GM23248 (cell line): ENCODE measurements around the gene ARHGDIB. TPM values are rescaled to one million over a fixed set of nuclear protein-coding genes. Genes with fewer than 3 reads are reported as not detected.

Experiments
- DNase-seq: peaks from one replicate; pipeline ENCODE4 v3.0.0-alpha.2; 2015
- H2AFZ ChIP-seq: fragments of 200-600 bp; sonication (generic); 2 replicates; pipeline ENCODE4 v1.6.1; 2016; ENCODE audit warnings: antibody characterized with exemption
- H3F3A ChIP-seq: fragments of 200-600 bp; sonication (generic); 2 replicates; pipeline ENCODE4 v1.6.1; 2016; ENCODE audit warnings: mild to moderate bottlenecking, antibody characterized with exemption, mixed run types; ENCODE audit not compliant: insufficient read depth
- H3K27ac ChIP-seq: fragments of 200-600 bp; sonication (generic); 2 replicates; pipeline ENCODE4 v1.5.1; 2016; ENCODE audit warnings: mild to moderate bottlenecking
- H3K27me3 ChIP-seq: fragments of 200-600 bp; sonication (generic); replicated peaks from 2 replicates; pipeline ENCODE4 v1.6.1; 2016; ENCODE audit warnings: mild to moderate bottlenecking; ENCODE audit not compliant: insufficient read depth
- H3K36me3 ChIP-seq: fragments of 200-600 bp; sonication (generic); 2 replicates; pipeline ENCODE4 v1.6.1; 2016; ENCODE audit warnings: low read depth, mild to moderate bottlenecking
- H3K4me1 ChIP-seq: fragments of 200-600 bp; sonication (generic); 2 replicates; pipeline ENCODE4 v1.6.1; 2016; ENCODE audit warnings: mild to moderate bottlenecking; ENCODE audit not compliant: insufficient read depth
- H3K4me2 ChIP-seq: fragments of 200-600 bp; sonication (generic); one replicate; pipeline ENCODE4 v1.6.1; 2016; ENCODE audit warnings: mild to moderate bottlenecking; ENCODE audit not compliant: unreplicated experiment
- H3K4me3 ChIP-seq: fragments of 200-600 bp; sonication (generic); 2 replicates; pipeline ENCODE4 v1.5.1; 2016; ENCODE audit warnings: mild to moderate bottlenecking
- H3K79me2 ChIP-seq: fragments of 200-600 bp; sonication (generic); 2 replicates; pipeline ENCODE4 v1.6.1; 2016; ENCODE audit warnings: mild to moderate bottlenecking; ENCODE audit not compliant: insufficient read depth
- H3K9ac ChIP-seq: fragments of 200-600 bp; sonication (generic); 2 replicates; pipeline ENCODE4 v1.6.1; 2016; ENCODE audit warnings: mild to moderate bottlenecking
- H3K9me2 ChIP-seq: fragments of 200-600 bp; sonication (generic); 2 replicates; pipeline ENCODE4 v1.6.1; 2016; ENCODE audit warnings: mixed run types, mild to moderate bottlenecking, moderate library complexity; ENCODE audit not compliant: insufficient read depth
- H3K9me3 ChIP-seq: fragments of 200-600 bp; sonication (generic); one replicate; pipeline ENCODE4 v1.6.1; 2017; ENCODE audit warnings: low read depth
- H4K20me1 ChIP-seq: fragments of 200-600 bp; sonication (generic); 2 replicates; pipeline ENCODE4 v1.6.0; 2016; ENCODE audit not compliant: insufficient read depth
- EZH2 ChIP-seq: fragments of 200-600 bp; sonication (generic); IDR thresholded peaks from 2 replicates; pipeline ENCODE4 v1.6.1; 2018; ENCODE audit warnings: antibody characterized with exemption, mild to moderate bottlenecking; ENCODE audit not compliant: insufficient read depth, poor library complexity, severe bottlenecking
- EZH2phosphoT487 ChIP-seq: fragments of 200-600 bp; sonication (generic); IDR thresholded peaks from 2 replicates; pipeline ENCODE4 v1.6.1; 2018; ENCODE audit warnings: antibody characterized with exemption, moderate library complexity, mild to moderate bottlenecking, low read depth; ENCODE audit not compliant: insufficient read depth
- WGBS, 2 experiments: methylation state at CpG; one replicate each; pipeline ENCODE4 v1.1.6; 2015 to 2017; ENCODE audit warnings: low lambda C conversion rate in 2 of 2, low coverage in 1 of 2; ENCODE audit errors: missing lambda C conversion rate in 2 of 2; 5-methylcytosine and 5-hydroxymethylcytosine counted together
- in situ Hi-C: fragments of 300-500 bp; cut with MboI; formaldehyde crosslinking; loops from 2 replicates; pipeline ENCODE4 v1.15.0; 2020
- polyA plus RNA-seq: library from polyadenylated mRNA; unstranded; fragments of >200 nt; fragmentation: Nextera tagmentation; extraction: Ambion mirVana; gene quantifications from 2 replicates; pipeline ENCODE4 v1.2.1, GENCODE V29; 2016
- total RNA-seq: library from RNA; depleted of rRNA; stranded (reverse); fragments of >200 nt; shearing (Covaris generic); gene quantifications from 2 replicates; pipeline ENCODE4 v1.2.3, GENCODE V29; 2014

The ARHGDIB gene
- total and polyA plus RNA-seq, 2 experiments from 2014 or later: 8.5 to 10.4 TPM

GRCh38 chr12:14989790-14990189 lies 28.4 kb upstream of the ARHGDIB start:
- Histone ChIP-seq H3K79me2 (no peaks in the 10 kb centered on the region), H3K4me2 (no peak overlapping the region), H2AFZ (no peak overlapping the region), H3K27ac (no peak overlapping the region), H3F3A (no peaks in the 10 kb centered on the region), H3K9me2 (no peaks in the 10 kb centered on the region), H3K27me3 (no peaks in the 10 kb centered on the region), H3K4me3 (no peak overlapping the region), H4K20me1 (no peaks in the 10 kb centered on the region), H3K4me1 (no peaks in the 10 kb centered on the region), H3K36me3 (no peaks in the 10 kb centered on the region), H3K9ac (no peak overlapping the region), H3K9me3 (no peaks in the 10 kb centered on the region)
- WGBS, 2 experiments: 81 to 82% methylated on average over 1 of the region's 1 CpG
- in situ Hi-C loops: no loop called here
- TF ChIP-seq EZH2 (no peak), EZH2phosphoT487 (no peak)
- DNase-seq: no peak

GRCh38 chr12:14988035-14988434 lies 26.6 kb upstream of the ARHGDIB start:
- no peak overlapping the region for H3K4me2 ChIP-seq
- in situ Hi-C loops: no loop called here

DNA sequence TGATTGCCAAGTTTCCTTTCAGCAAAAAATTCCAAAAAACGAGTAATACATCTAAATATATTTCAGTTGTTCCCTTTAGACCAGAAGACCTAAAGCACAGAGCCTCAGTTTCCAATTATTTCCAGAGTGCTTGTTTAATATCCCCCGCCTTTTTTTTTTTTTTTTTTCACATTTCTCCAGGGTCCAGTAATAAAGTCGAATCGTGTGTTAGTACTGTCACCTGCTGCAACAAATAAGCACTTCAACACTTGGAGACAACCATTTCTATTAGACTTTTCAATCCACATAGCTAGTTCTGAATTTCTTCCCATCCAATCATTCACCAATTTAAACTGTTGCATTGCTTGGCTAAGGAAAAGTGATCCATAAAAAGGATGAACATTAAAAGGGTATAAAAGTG lies 25.0 kb upstream of the ARHGDIB start:
- H3K4me3 ChIP-seq: no peak overlapping the region
- no peak overlapping the region for H3K4me2 ChIP-seq
- no peak for TF ChIP-seq EZH2phosphoT487
- TF ChIP-seq EZH2: no peak
- no peaks in the 10 kb centered on the region for H3K36me3 ChIP-seq
- H4K20me1 ChIP-seq: no peaks in the 10 kb centered on the region
- no peaks in the 10 kb centered on the region for H3K9me2 ChIP-seq
- H3K27me3 ChIP-seq: no peaks in the 10 kb centered on the region
- H3F3A ChIP-seq: no peaks in the 10 kb centered on the region
- 12 to 25% methylated on average over 4 of the region's 4 CpGs for WGBS, 2 experiments
- no peak overlapping the region for H3K9ac ChIP-seq
- in situ Hi-C loops: no loop called here
- DNase-seq: no peak
- no peaks in the 10 kb centered on the region for H3K79me2 ChIP-seq
- H2AFZ ChIP-seq: no peak overlapping the region
- H3K9me3 ChIP-seq: no peaks in the 10 kb centered on the region
- no peak overlapping the region for H3K27ac ChIP-seq
- H3K4me1 ChIP-seq: no peaks in the 10 kb centered on the region

More at GRCh38 chr12:14988035-14988434, 26.6 kb upstream of the ARHGDIB start:
- TF ChIP-seq EZH2phosphoT487: no peak
- no peak for TF ChIP-seq EZH2
- 62 to 74% methylated on average over 3 of the region's 3 CpGs for WGBS, 2 experiments
- Histone ChIP-seq H3K27ac (no peak overlapping the region), H3K79me2 (no peaks in the 10 kb centered on the region), H3K4me1 (no peaks in the 10 kb centered on the region), H3K9me3 (no peaks in the 10 kb centered on the region), H3K9ac (no peak overlapping the region), H4K20me1 (no peaks in the 10 kb centered on the region), H3K9me2 (no peaks in the 10 kb centered on the region), H3F3A (no peaks in the 10 kb centered on the region), H3K4me3 (no peak overlapping the region), H2AFZ (no peak overlapping the region), H3K36me3 (no peaks in the 10 kb centered on the region), H3K27me3 (no peaks in the 10 kb centered on the region)
- no peak for DNase-seq

DNA sequence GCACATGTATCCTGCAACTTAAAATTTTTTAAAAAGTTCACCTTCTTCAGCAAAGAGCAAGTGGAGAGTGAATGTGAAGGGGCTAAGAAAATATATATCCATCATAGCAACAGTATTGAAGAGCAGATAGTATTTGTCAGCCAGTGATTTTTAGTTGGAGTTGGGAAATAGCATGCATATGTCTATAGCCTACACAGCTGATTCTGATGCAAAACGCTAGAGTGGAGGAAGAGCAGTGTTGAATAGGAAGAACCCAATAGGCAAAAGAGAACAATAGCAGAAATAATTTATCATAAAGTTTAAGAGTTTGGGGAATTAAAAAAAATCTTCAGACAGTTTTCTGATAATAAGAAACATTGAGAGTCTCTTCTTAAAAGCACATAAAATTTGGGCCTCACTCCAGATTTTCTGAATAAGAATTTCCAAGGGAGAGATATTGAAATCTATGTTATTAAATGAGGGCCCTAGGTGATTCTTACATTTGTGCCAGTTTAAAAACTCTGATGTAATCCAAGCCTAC lies 23.4 kb upstream of the ARHGDIB start:
- H3K36me3 ChIP-seq: no peaks in the 10 kb centered on the region
- DNase-seq: no peak
- in situ Hi-C loops: no loop called here

More for the DNA sequence above, 23.4 kb upstream of the ARHGDIB start:
- TF ChIP-seq EZH2phosphoT487 (no peak), EZH2 (no peak)
- H3K9me2 ChIP-seq: no peaks in the 10 kb centered on the region
- no peak overlapping the region for H3K4me2 ChIP-seq
- H3K9ac ChIP-seq: no peak overlapping the region
- H3K4me1 ChIP-seq: no peaks in the 10 kb centered on the region
- H3K27me3 ChIP-seq: no peaks in the 10 kb centered on the region
- no peaks in the 10 kb centered on the region for H3K9me3 ChIP-seq
- H3K4me3 ChIP-seq: no peak overlapping the region
- no peaks in the 10 kb centered on the region for H3K79me2 ChIP-seq
- 50 to 60% methylated on average over 1 of the region's 1 CpG for WGBS, 2 experiments
- H4K20me1 ChIP-seq: no peaks in the 10 kb centered on the region
- H2AFZ ChIP-seq: no peak overlapping the region
- H3F3A ChIP-seq: no peaks in the 10 kb centered on the region
- H3K27ac ChIP-seq: no peak overlapping the region
